ENCODE results near the gene ACO1. TPM values are rescaled to one million over a fixed set of nuclear protein-coding genes. Genes with fewer than 3 reads are reported as not detected.

Gene ACO1
- total and polyA plus RNA-seq, 9 of the 15 experiments (the other 6 are each of a cell fraction or from before 2014, with no cell fraction given) = 0.96 to 29.7 (median 16.9) TPM

DNA sequence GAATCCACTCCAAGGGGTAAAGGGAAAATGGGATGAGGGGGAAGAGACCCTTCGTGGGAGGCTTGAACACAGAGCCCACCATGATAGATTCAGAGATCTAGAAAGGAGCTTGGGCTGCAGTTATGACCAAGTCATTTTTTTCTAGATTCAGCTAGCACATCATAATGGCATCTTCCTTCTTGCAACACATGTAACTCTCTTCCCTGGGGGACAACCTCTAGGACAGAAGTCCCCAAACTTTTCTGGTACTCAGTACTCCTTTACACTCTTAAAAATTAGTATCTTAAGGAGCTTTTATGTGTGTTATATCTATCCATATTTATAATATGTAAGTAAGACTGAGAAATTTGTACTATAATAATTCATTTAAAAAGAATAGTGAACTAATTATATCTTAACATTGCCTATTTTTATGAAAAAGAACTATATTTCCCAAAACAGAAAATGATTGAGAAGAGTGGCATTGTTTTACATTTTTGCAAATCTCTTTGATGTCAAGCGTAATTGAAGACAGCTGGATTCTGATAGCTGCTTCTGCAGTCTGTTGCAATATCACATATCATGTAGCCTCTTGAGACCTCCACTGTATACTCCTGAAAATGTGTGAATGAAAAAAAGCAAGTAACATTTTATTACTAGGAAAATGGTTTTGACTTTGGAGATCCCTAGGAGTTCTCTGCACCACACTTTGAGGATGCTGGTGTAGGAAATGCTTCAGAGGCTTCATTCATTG is 875 bp downstream of the ACO1 start:
- CTCF ChIA-PET (ENCODE audit: low intra/inter-chr PET ratio) = no interaction called here
- TF ChIP-seq TCFL5 (CRISPR knock-in tag; conservative IDR thresholded peaks at IDR 0.05) = no peak
- no peak for TF ChIP-seq CREB1 (IDR thresholded peaks at IDR 0.05)
- TF ChIP-seq CREB1 (CRISPR knock-in tag; IDR thresholded peaks at IDR 0.05) = no peak
- no peak for TF ChIP-seq ZNF583 (CRISPR knock-in tag; IDR thresholded peaks at IDR 0.05)
- no peak for TF ChIP-seq FOXJ2 (tag; IDR thresholded peaks at IDR 0.05)
- TF ChIP-seq ZNF23 (CRISPR knock-in tag; IDR thresholded peaks at IDR 0.05) = no peak
- TF ChIP-seq, protein P1, sequence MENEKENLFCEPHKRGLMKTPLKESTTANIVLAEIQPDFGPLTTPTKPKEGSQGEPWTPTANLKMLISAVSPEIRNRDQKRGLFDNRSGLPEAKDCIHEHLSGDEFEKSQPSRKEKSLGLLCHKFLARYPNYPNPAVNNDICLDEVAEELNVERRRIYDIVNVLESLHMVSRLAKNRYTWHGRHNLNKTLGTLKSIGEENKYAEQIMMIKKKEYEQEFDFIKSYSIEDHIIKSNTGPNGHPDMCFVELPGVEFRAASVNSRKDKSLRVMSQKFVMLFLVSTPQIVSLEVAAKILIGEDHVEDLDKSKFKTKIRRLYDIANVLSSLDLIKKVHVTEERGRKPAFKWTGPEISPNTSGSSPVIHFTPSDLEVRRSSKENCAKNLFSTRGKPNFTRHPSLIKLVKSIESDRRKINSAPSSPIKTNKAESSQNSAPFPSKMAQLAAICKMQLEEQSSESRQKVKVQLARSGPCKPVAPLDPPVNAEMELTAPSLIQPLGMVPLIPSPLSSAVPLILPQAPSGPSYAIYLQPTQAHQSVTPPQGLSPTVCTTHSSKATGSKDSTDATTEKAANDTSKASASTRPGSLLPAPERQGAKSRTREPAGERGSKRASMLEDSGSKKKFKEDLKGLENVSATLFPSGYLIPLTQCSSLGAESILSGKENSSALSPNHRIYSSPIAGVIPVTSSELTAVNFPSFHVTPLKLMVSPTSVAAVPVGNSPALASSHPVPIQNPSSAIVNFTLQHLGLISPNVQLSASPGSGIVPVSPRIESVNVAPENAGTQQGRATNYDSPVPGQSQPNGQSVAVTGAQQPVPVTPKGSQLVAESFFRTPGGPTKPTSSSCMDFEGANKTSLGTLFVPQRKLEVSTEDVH (IDR thresholded peaks at IDR 0.05; ENCODE audit: low read depth, partially characterized antibody) = no peak
- TF ChIP-seq PRMT5 (CRISPR knock-in tag; IDR thresholded peaks at IDR 0.05) = no peak
- TF ChIP-seq, protein P2, sequence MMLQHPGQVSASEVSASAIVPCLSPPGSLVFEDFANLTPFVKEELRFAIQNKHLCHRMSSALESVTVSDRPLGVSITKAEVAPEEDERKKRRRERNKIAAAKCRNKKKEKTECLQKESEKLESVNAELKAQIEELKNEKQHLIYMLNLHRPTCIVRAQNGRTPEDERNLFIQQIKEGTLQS (IDR thresholded peaks at IDR 0.05) = no peak
- TF ChIP-seq, protein P2 (CRISPR knock-in tag; conservative IDR thresholded peaks at IDR 0.05) = no peak
- POLR2A ChIA-PET = interaction anchor here (0.6 to 1.7 kb wide), 3 partner anchors 13 to 453 kb away, joined by 3 to 5 read pairs (median 4); no protein-coding TSS in a partner anchor
- Histone ChIP-seq H3K4me2 (ENCODE audit: insufficient read depth, low read length) (peak overlapping the region; percentile 90), H3K27ac (ENCODE audit: extremely low read depth, low read depth, low read length) (peak overlapping the region; percentile 59), H3K79me2 (ENCODE audit: control insufficient read depth, insufficient read depth, low read length) (peaks cover 19% of the 10 kb centered on the region; the same call in 2 of the 3 replicates), H3K36me3 (ENCODE audit: control insufficient read depth, insufficient read depth, low read length) (peaks cover 2% of the 10 kb centered on the region; the same call in 1 of the 3 replicates), H3K4me1 (replicated peaks in 1 of 2; ENCODE audit: control insufficient read depth in 2 of 2, insufficient read depth in 2 of 2, low read length in 2 of 2) (peaks cover 0 to 4% of the 10 kb centered on the region in 2 experiments; a peak in 3 of 5 replicates), H3K27me3 (ENCODE audit: control insufficient read depth in 2 of 2, insufficient read depth in 2 of 2, low read length in 2 of 2) (no peaks in the 10 kb centered on the region), H3K4me3 (peak overlapping the region; percentile 84), H3K9me3 (replicated peaks; ENCODE audit: control insufficient read depth, insufficient read depth, low read depth, low read length) (no peaks in the 10 kb centered on the region), H2AFZ (ENCODE audit: low read depth, low read length) (peak overlapping the region; percentile 92), H4K20me1 (replicated peaks; ENCODE audit: control insufficient read depth, insufficient read depth, low read length) (no peaks in the 10 kb centered on the region), H3K9ac (ENCODE audit: insufficient read depth in 1 of 2, low read depth in 2 of 2, low read length in 2 of 2) (peak overlapping the region; percentile 79 to 93), H3K9me1 (ENCODE audit: control insufficient read depth, insufficient read depth, low read length) (no peaks in the 10 kb centered on the region)
- FAIRE-seq = no peak
- no peak for DNase-seq (ENCODE audit: extremely low read depth in 1 of 4, low spot score in 3 of 4)
- in situ Hi-C loops (cut with MboI) (loop anchor here (25.0 kb wide), 1 partner anchor 852 kb away; the partner anchor contains the start of gene SPINK4), intact Hi-C loops (cut with micrococcal nuclease) (loop anchor here (2.0 kb wide), 1 partner anchor 45 kb away; no protein-coding TSS in a partner anchor)
- ATAC-seq = peak; percentile 4; the same call in 2 of the 3 replicates
- no TSS peak for BruUV-seq (replicated peaks)
- WGBS (ENCODE audit: insufficient coverage, low coverage, missing lambda C conversion rate) = 36% methylated on average over 2 of the region's 2 CpGs

Measured in K562 (cell line).